K562 (cell line): Measurements from ENCODE around the gene EBI3. TPM values are rescaled to one million over a fixed set of nuclear protein-coding genes. Genes with fewer than 3 reads are reported as not detected.

Source experiments
- BCLAF1 ChIP-seq, 2 experiments: fragments of 450-650 bp in 1 of 2; IDR thresholded peaks; 2 replicates each; pipeline ENCODE4 v1.6.1; 2011 to 2017; ENCODE audit warnings: low read depth in 2 of 2, antibody characterized with exemption in 1 of 2, borderline replicate concordance in 1 of 2, low read length in 1 of 2, mild to moderate bottlenecking in 1 of 2, mixed read lengths in 1 of 2; ENCODE audit not compliant: control insufficient read depth in 1 of 2
- BHLHE40 ChIP-seq: IDR thresholded peaks from 2 replicates; pipeline ENCODE4 v1.6.1; 2011; ENCODE audit warnings: low read length, improper control_type of control experiment
- BMI1 ChIP-seq: fragments of 150-350 bp; IDR thresholded peaks from 2 replicates; pipeline ENCODE4 v1.6.1; 2014; ENCODE audit warnings: low read length
- BRD9 ChIP-seq: fragments of 450-650 bp; IDR thresholded peaks from 2 replicates; pipeline ENCODE4 v1.6.1; 2018; ENCODE audit warnings: low read depth; ENCODE audit not compliant: partially characterized antibody
- CXXC5 ChIP-seq: fragments of 250-450 bp; sonication (Bioruptor Pico); IDR thresholded peaks from 2 replicates; pipeline ENCODE4 v1.8.0; 2022; ENCODE audit warnings: inconsistent platforms, mild to moderate bottlenecking, moderate library complexity
- EP400 ChIP-seq: fragments of 450-650 bp; IDR thresholded peaks from 2 replicates; pipeline ENCODE4 v1.6.1; 2017; ENCODE audit warnings: antibody characterized with exemption, mild to moderate bottlenecking, moderate library complexity
- GABPB2 ChIP-seq: fragments of 250-450 bp; sonication (Bioruptor Pico); conservative IDR thresholded peaks from 2 replicates; pipeline ENCODE4 v1.5.1; 2021; ENCODE audit warnings: mild to moderate bottlenecking
- GTF2E2 ChIP-seq: fragments of 200-800 bp; sonication (Bioruptor generic); IDR thresholded peaks from 2 replicates; pipeline ENCODE4 v1.6.1; 2016; ENCODE audit warnings: missing genetic modification characterization, missing compliant biosample characterization
- KLF13 ChIP-seq: fragments of 450-650 bp; IDR thresholded peaks from 2 replicates; pipeline ENCODE4 v1.6.1; 2016; ENCODE audit warnings: missing genetic modification characterization, low read depth, mild to moderate bottlenecking, missing compliant biosample characterization, moderate library complexity, borderline replicate concordance
- NKRF ChIP-seq: fragments of 450-650 bp; IDR thresholded peaks from 2 replicates; pipeline ENCODE4 v1.6.1; 2016; ENCODE audit warnings: borderline replicate concordance
- NR4A1 ChIP-seq, 2 experiments: fragments of 250-450 bp in 1 of 2; fragments of 450-650 bp in 1 of 2; sonication (Bioruptor Pico) in 1 of 2; IDR thresholded peaks; 2 replicates each; pipeline versions ENCODE4 v1.4.0 to v1.6.1; 2016 to 2020; ENCODE audit warnings: mild to moderate bottlenecking in 2 of 2, missing compliant biosample characterization in 1 of 2, missing genetic modification characterization in 1 of 2, moderate library complexity in 1 of 2
- PHB2 ChIP-seq: fragments of 450-650 bp; IDR thresholded peaks from 2 replicates; pipeline ENCODE4 v1.6.1; 2017; ENCODE audit warnings: low read depth
- PML ChIP-seq: IDR thresholded peaks from 2 replicates; pipeline ENCODE4 v1.6.1; 2012; ENCODE audit warnings: low read length, inconsistent platforms
- POLR2A ChIP-seq: fragments of 450-650 bp; conservative IDR thresholded peaks from 2 replicates; pipeline ENCODE4 v1.6.1; 2016
- RFX5 ChIP-seq: IDR thresholded peaks from 2 replicates; pipeline ENCODE4 v1.6.1; 2011; ENCODE audit warnings: low read depth, mild to moderate bottlenecking, improper control_type of control experiment, low read length
- SMC3 ChIP-seq: conservative IDR thresholded peaks from 2 replicates; pipeline ENCODE4 v1.6.1; 2011; ENCODE audit warnings: low read depth, low read length, improper control_type of control experiment; ENCODE audit not compliant: insufficient read depth
- TCF7 ChIP-seq: sonication (generic); IDR thresholded peaks from 2 replicates; pipeline ENCODE4 v1.6.1; 2016; ENCODE audit warnings: antibody characterized with exemption, borderline replicate concordance
- TFAP4 ChIP-seq: sonication (generic); formaldehyde crosslinking; IDR thresholded peaks from 2 replicates; pipeline ENCODE4 v1.8.0; 2022; ENCODE audit warnings: missing genetic modification reagents, mild to moderate bottlenecking, moderate library complexity, borderline replicate concordance
- TRIM28 ChIP-seq: fragments of 450-650 bp; IDR thresholded peaks from 2 replicates; pipeline ENCODE4 v1.6.1; 2017
- XRCC3 ChIP-seq: fragments of 450-650 bp; IDR thresholded peaks from 2 replicates; pipeline ENCODE4 v1.6.1; 2017; ENCODE audit warnings: mild to moderate bottlenecking, moderate library complexity
- ZNF23 ChIP-seq: fragments of 250-450 bp; sonication (Bioruptor Pico); IDR thresholded peaks from 2 replicates; pipeline ENCODE4 v1.4.0; 2020; ENCODE audit warnings: mild to moderate bottlenecking
- ZNF431 ChIP-seq: sonication (generic); formaldehyde crosslinking; IDR thresholded peaks from 2 replicates; pipeline ENCODE4 v1.8.0; 2022; ENCODE audit warnings: mild to moderate bottlenecking, missing genetic modification reagents
- ZNF696 ChIP-seq: fragments of 250-450 bp; sonication (Bioruptor Pico); conservative IDR thresholded peaks from 2 replicates; pipeline ENCODE4 v1.4.0; 2020; ENCODE audit warnings: mild to moderate bottlenecking, moderate library complexity
- ZNF764 ChIP-seq: fragments of 250-450 bp; sonication (Bioruptor Pico); IDR thresholded peaks from 2 replicates; pipeline ENCODE4 v1.4.0; 2020; ENCODE audit warnings: low read depth, mild to moderate bottlenecking, moderate library complexity
- polyA plus RNA-seq, 8 experiments: library from polyadenylated mRNA; depleted of rRNA in 4 of 8; stranded (reverse) in 5 of 8; unstranded in 3 of 8; fragments of >200 nt; fragmentation: Nextera tagmentation in 2 of 8; fragmentation: Illumina TruSeq in 1 of 8; extraction: Ambion mirVana in 2 of 8; extraction: Trizol in 1 of 8; gene quantifications; 2 replicates each; pipeline versions ENCODE4 v1.2.1 to v1.2.3, GENCODE V29; 2011 to 2014; ENCODE audit warnings: inconsistent platforms in 1 of 8, missing spikeins in 1 of 8
- total RNA-seq, 7 experiments: library from RNA; depleted of rRNA in 6 of 7; stranded (reverse); fragments of >200 nt in 6 of 7; fragmentation: Illumina TruSeq in 2 of 7; extraction: Trizol in 2 of 7; gene quantifications; 2 replicates each; pipeline versions ENCODE4 v1.2.1 to v1.2.3, GENCODE V29; 2011 to 2021; ENCODE audit warnings: low replicate concordance in 1 of 7

The EBI3 gene
- total and polyA plus RNA-seq, 9 of the 15 experiments (the other 6 are each of a cell fraction or from before 2014, with no cell fraction given): 0.08 to 0.35 (median 0.22) TPM; not detected in 6

GRCh38 chr19:4267101-4267900 is 38.0 kb downstream of the EBI3 start (continued):
- TF ChIP-seq NKRF (peak; percentile 60), NR4A1 (CRISPR knock-in tag; IDR thresholded peaks at IDR 0.05) (no peak), NR4A1 (tag; IDR thresholded peaks at IDR 0.05) (no peak), ZNF431 (no peak), PHB2 (peak; percentile 25; the same call in 1 of the 2 replicates), KLF13 (tag) (no peak), BRD9 (peak; percentile 55), RFX5 (no peak), EP400 (no peak), GABPB2 (CRISPR knock-in tag) (no peak), TCF7 (no peak), CXXC5 (CRISPR knock-in tag) (no peak), SMC3 (peak; percentile 77), ZNF696 (no peak), POLR2A (peak; percentile 37; the same call in 1 of the 2 replicates), TRIM28 (no peak), TFAP4 (CRISPR knock-in tag) (peak; percentile 29; the same call in 1 of the 2 replicates), GTF2E2 (tag) (no peak), ZNF23 (no peak), BHLHE40 (peak; percentile 55), BCLAF1 (IDR thresholded peaks at IDR 0.05; ENCODE audit: borderline replicate concordance in 1 of 2, control insufficient read depth in 1 of 2, low read depth in 2 of 2, low read length in 1 of 2) (no peak), XRCC3 (no peak), BMI1 (no peak), PML (no peak), ZNF764 (CRISPR knock-in tag) (no peak)
